GM23338 (cell line): ENCODE results near the gene ERO1B. TPM values are rescaled to one million over a fixed set of nuclear protein-coding genes. Genes with fewer than 3 reads are reported as not detected.

ENCODE experiments used
- ATAC-seq: fragments of 200-7000 bp; cut with Tn5 transposase; 3 replicates; pipeline ENCODE4 v1.9.1; 2020
- DNase-seq: peaks from one replicate; pipeline ENCODE4 v3.0.0-alpha.2; 2015; ENCODE audit warnings: low spot score
- H2AFZ ChIP-seq: fragments of 200-600 bp; sonication (generic); 2 replicates; pipeline ENCODE4 v1.8.0; 2016; ENCODE audit warnings: antibody characterized with exemption, mild to moderate bottlenecking, moderate library complexity
- H3F3A ChIP-seq: fragments of 200-600 bp; sonication (generic); replicated peaks from 2 replicates; pipeline ENCODE4 v1.8.0; 2017; ENCODE audit warnings: antibody characterized with exemption, mixed run types, low read depth
- H3K27ac ChIP-seq: fragments of 200-600 bp; sonication (generic); 2 replicates; pipeline ENCODE4 v1.6.1; 2016; ENCODE audit warnings: low read depth
- H3K27me3 ChIP-seq: fragments of 200-600 bp; sonication (generic); 2 replicates; pipeline ENCODE4 v1.8.0; 2016; ENCODE audit warnings: mild to moderate bottlenecking, mixed run types, moderate library complexity; ENCODE audit not compliant: insufficient read depth
- H3K36me3 ChIP-seq: fragments of 200-600 bp; sonication (generic); 2 replicates; pipeline ENCODE4 v1.8.0; 2016; ENCODE audit warnings: mild to moderate bottlenecking; ENCODE audit not compliant: insufficient read depth
- H3K4me1 ChIP-seq: fragments of 200-600 bp; sonication (generic); 2 replicates; pipeline ENCODE4 v1.8.0; 2016; ENCODE audit warnings: mild to moderate bottlenecking, moderate library complexity; ENCODE audit not compliant: insufficient read depth
- H3K4me2 ChIP-seq: fragments of 200-600 bp; sonication (generic); 2 replicates; pipeline ENCODE4 v1.7.1; 2017; ENCODE audit warnings: mixed run types
- H3K4me3 ChIP-seq: fragments of 200-600 bp; sonication (generic); 2 replicates; pipeline ENCODE4 v1.6.1; 2016; ENCODE audit warnings: mixed run types
- H3K79me2 ChIP-seq: fragments of 200-600 bp; sonication (generic); replicated peaks from 2 replicates; pipeline ENCODE4 v1.8.0; 2017; ENCODE audit warnings: mild to moderate bottlenecking; ENCODE audit not compliant: insufficient read depth
- H3K9me2 ChIP-seq: fragments of 200-600 bp; sonication (generic); 2 replicates; pipeline ENCODE4 v1.8.0; 2017; ENCODE audit not compliant: insufficient read depth
- H4K20me1 ChIP-seq: fragments of 200-600 bp; sonication (generic); replicated peaks from 2 replicates; pipeline ENCODE4 v1.8.0; 2017; ENCODE audit warnings: mild to moderate bottlenecking; ENCODE audit not compliant: insufficient read depth
- H3K27ac Mint-ChIP-seq: 2 replicates; pipeline ENCODE4 v1.8.0; 2020; ENCODE audit warnings: inconsistent platforms, mild to moderate bottlenecking, moderate library complexity, mixed read lengths
- H3K27me3 Mint-ChIP-seq: 3 replicates; pipeline ENCODE4 v1.8.0; 2022; ENCODE audit warnings: low read depth, mild to moderate bottlenecking, moderate library complexity, mixed read lengths, inconsistent platforms; ENCODE audit not compliant: insufficient read depth, poor library complexity
- H3K36me3 Mint-ChIP-seq: 3 replicates; pipeline ENCODE4 v1.8.0; 2021; ENCODE audit warnings: low read depth, mild to moderate bottlenecking, inconsistent platforms, moderate library complexity, mixed read lengths
- H3K4me1 Mint-ChIP-seq: 3 replicates; pipeline ENCODE4 v1.8.0; 2020; ENCODE audit warnings: mild to moderate bottlenecking, inconsistent platforms, mixed read lengths
- H3K4me3 Mint-ChIP-seq: 3 replicates; pipeline ENCODE4 v1.8.0; 2021; ENCODE audit warnings: moderate library complexity, mild to moderate bottlenecking, inconsistent platforms, mixed read lengths
- H3K9me3 Mint-ChIP-seq: 3 replicates; pipeline ENCODE4 v1.8.0; 2020; ENCODE audit warnings: moderate library complexity, mild to moderate bottlenecking, inconsistent platforms, mixed read lengths
- CREB1 ChIP-seq: fragments of 250-450 bp; sonication (Bioruptor Pico); IDR thresholded peaks from 2 replicates; pipeline ENCODE4 v1.5.0; 2020; ENCODE audit warnings: low read depth, mild to moderate bottlenecking, moderate library complexity
- ETS1 ChIP-seq: IDR thresholded peaks from 2 replicates; pipeline ENCODE4 v1.6.1; 2016; ENCODE audit warnings: antibody characterized with exemption
- EZH2 ChIP-seq: fragments of 200-600 bp; sonication (generic); IDR thresholded peaks from one replicate; pipeline ENCODE4 v1.8.0; 2017; ENCODE audit warnings: antibody characterized with exemption, mild to moderate bottlenecking, low read depth; ENCODE audit not compliant: unreplicated experiment
- EZH2phosphoT487 ChIP-seq: fragments of 200-600 bp; sonication (generic); IDR thresholded peaks from one replicate; pipeline ENCODE4 v1.8.1; 2018; ENCODE audit warnings: antibody characterized with exemption; ENCODE audit not compliant: unreplicated experiment
- JUNB ChIP-seq: IDR thresholded peaks from one replicate; pipeline ENCODE4 v1.6.1; 2016; ENCODE audit warnings: antibody characterized with exemption; ENCODE audit not compliant: unreplicated experiment
- NANOG ChIP-seq: IDR thresholded peaks from 2 replicates; pipeline ENCODE4 v1.6.1; 2016; ENCODE audit warnings: antibody characterized with exemption, borderline replicate concordance
- POLR2AphosphoS5 ChIP-seq: IDR thresholded peaks from 2 replicates; pipeline ENCODE4 v1.6.1; 2016; ENCODE audit warnings: antibody characterized with exemption, low read depth
- STAT1 ChIP-seq: IDR thresholded peaks from one replicate; pipeline ENCODE4 v1.6.1; 2016; ENCODE audit warnings: antibody characterized with exemption; ENCODE audit not compliant: unreplicated experiment
- ZNF114 ChIP-seq: fragments of 250-450 bp; sonication (Bioruptor Pico); IDR thresholded peaks from 2 replicates; pipeline ENCODE4 v1.5.0; 2020; ENCODE audit warnings: mild to moderate bottlenecking, moderate library complexity
- ZNF331 ChIP-seq: fragments of 250-450 bp; sonication (Bioruptor Pico); IDR thresholded peaks from 2 replicates; pipeline ENCODE4 v1.5.0; 2020; ENCODE audit warnings: low read depth, mild to moderate bottlenecking, moderate library complexity
- ZNF462 ChIP-seq: fragments of 250-450 bp; sonication (Bioruptor Pico); IDR thresholded peaks from 2 replicates; pipeline ENCODE4 v1.5.0; 2020; ENCODE audit warnings: mild to moderate bottlenecking, moderate library complexity
- polyA plus RNA-seq: library from polyadenylated mRNA; unstranded; fragments of >200 nt; fragmentation: Nextera tagmentation; extraction: Ambion mirVana; gene quantifications from 2 replicates; pipeline ENCODE4 v1.2.1, GENCODE V29; 2016
- total RNA-seq: library from RNA; depleted of rRNA; stranded (reverse); fragments of >200 nt; shearing (Covaris generic); gene quantifications from 2 replicates; pipeline ENCODE4 v1.2.3, GENCODE V29; 2014
- TF ChIP-seq, protein P1 (sequence below), 2 experiments: fragments of 200-600 bp in 1 of 2; sonication (generic) in 1 of 2; conservative IDR thresholded peaks; 2 replicates each; pipeline versions ENCODE4 v1.5.1 to v1.6.1; 2016 to 2017; ENCODE audit warnings: antibody characterized with exemption in 2 of 2, low read depth in 2 of 2, mild to moderate bottlenecking in 2 of 2, moderate library complexity in 1 of 2
- TF ChIP-seq, protein P2 (sequence below): IDR thresholded peaks from one replicate; pipeline ENCODE4 v1.6.1; 2018; ENCODE audit warnings: antibody characterized with exemption; ENCODE audit not compliant: unreplicated experiment

ERO1B gene
- total and polyA plus RNA-seq, 2 experiments from 2014 or later: 2.4 to 3.6 TPM

- ATAC-seq: no peak
- Histone ChIP-seq H3K4me2 (no peak overlapping the region), H3K4me3 (no peak overlapping the region), H4K20me1 (peaks cover 2% of the 10 kb centered on the region), H3K79me2 (no peaks in the 10 kb centered on the region), H3K27ac (no peak overlapping the region), H2AFZ (no peak overlapping the region), H3K9me2 (no peaks in the 10 kb centered on the region), H3K27me3 (no peaks in the 10 kb centered on the region), H3K4me1 (peaks cover 3% of the 10 kb centered on the region; the same call in 1 of the 2 replicates), H3F3A (no peaks in the 10 kb centered on the region), H3K36me3 (no peaks in the 10 kb centered on the region)
- H3K4me3 Mint-ChIP-seq: no peak overlapping the region
- H3K27me3 Mint-ChIP-seq: peaks cover 5% of the 10 kb centered on the region
- no peak overlapping the region for H3K27ac Mint-ChIP-seq
- no peak for TF ChIP-seq STAT1
- TF ChIP-seq ZNF462 (CRISPR knock-in tag): no peak
- no peak for TF ChIP-seq EZH2
- TF ChIP-seq, protein P1, sequence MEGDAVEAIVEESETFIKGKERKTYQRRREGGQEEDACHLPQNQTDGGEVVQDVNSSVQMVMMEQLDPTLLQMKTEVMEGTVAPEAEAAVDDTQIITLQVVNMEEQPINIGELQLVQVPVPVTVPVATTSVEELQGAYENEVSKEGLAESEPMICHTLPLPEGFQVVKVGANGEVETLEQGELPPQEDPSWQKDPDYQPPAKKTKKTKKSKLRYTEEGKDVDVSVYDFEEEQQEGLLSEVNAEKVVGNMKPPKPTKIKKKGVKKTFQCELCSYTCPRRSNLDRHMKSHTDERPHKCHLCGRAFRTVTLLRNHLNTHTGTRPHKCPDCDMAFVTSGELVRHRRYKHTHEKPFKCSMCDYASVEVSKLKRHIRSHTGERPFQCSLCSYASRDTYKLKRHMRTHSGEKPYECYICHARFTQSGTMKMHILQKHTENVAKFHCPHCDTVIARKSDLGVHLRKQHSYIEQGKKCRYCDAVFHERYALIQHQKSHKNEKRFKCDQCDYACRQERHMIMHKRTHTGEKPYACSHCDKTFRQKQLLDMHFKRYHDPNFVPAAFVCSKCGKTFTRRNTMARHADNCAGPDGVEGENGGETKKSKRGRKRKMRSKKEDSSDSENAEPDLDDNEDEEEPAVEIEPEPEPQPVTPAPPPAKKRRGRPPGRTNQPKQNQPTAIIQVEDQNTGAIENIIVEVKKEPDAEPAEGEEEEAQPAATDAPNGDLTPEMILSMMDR (conservative IDR thresholded peaks at IDR 0.05; ENCODE audit: low read depth in 2 of 2): no peak
- no peak for TF ChIP-seq CREB1 (CRISPR knock-in tag)
- TF ChIP-seq EZH2phosphoT487: no peak
- TF ChIP-seq, protein P2, sequence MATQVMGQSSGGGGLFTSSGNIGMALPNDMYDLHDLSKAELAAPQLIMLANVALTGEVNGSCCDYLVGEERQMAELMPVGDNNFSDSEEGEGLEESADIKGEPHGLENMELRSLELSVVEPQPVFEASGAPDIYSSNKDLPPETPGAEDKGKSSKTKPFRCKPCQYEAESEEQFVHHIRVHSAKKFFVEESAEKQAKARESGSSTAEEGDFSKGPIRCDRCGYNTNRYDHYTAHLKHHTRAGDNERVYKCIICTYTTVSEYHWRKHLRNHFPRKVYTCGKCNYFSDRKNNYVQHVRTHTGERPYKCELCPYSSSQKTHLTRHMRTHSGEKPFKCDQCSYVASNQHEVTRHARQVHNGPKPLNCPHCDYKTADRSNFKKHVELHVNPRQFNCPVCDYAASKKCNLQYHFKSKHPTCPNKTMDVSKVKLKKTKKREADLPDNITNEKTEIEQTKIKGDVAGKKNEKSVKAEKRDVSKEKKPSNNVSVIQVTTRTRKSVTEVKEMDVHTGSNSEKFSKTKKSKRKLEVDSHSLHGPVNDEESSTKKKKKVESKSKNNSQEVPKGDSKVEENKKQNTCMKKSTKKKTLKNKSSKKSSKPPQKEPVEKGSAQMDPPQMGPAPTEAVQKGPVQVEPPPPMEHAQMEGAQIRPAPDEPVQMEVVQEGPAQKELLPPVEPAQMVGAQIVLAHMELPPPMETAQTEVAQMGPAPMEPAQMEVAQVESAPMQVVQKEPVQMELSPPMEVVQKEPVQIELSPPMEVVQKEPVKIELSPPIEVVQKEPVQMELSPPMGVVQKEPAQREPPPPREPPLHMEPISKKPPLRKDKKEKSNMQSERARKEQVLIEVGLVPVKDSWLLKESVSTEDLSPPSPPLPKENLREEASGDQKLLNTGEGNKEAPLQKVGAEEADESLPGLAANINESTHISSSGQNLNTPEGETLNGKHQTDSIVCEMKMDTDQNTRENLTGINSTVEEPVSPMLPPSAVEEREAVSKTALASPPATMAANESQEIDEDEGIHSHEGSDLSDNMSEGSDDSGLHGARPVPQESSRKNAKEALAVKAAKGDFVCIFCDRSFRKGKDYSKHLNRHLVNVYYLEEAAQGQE: no peak
- no peak for TF ChIP-seq JUNB
- no peak for TF ChIP-seq ZNF331 (CRISPR knock-in tag)
- TF ChIP-seq POLR2AphosphoS5: no peak
- no peak for TF ChIP-seq ZNF114 (CRISPR knock-in tag)
- no peak for TF ChIP-seq ETS1
- TF ChIP-seq NANOG: no peak
- no peaks in the 10 kb centered on the region for H3K9me3 Mint-ChIP-seq
- peaks cover 16% of the 10 kb centered on the region; the same call in 2 of the 3 replicates for H3K4me1 Mint-ChIP-seq
- no peak for DNase-seq
- no peaks in the 10 kb centered on the region; the same call in 2 of the 3 replicates for H3K36me3 Mint-ChIP-seq
These were observed 109.6 kb downstream of the ERO1B start for GRCh38 chr1:236172041-236172579.
